Stimulated activated CD4-positive, alpha-beta T cell treated with anti-CD3 and anti-CD28 coated beads, TNF-alpha, amount 100 ng/mL, for 1 hour (primary cell): Measurements from ENCODE around the gene FLNA.
"Not testable (repeated sequence)": the region's sequence is repeated elsewhere in the genome, so short reads cannot be mapped to it uniquely, and the experiment has no call there.

Source experiments
- DNase-seq, 3 donors: peaks; one replicate each; pipeline ENCODE4 v3.0.0-alpha.2; 2020; ENCODE audit warnings: low read depth in 3 of 3, low spot score in 1 of 3

Gene FLNA

DNA sequence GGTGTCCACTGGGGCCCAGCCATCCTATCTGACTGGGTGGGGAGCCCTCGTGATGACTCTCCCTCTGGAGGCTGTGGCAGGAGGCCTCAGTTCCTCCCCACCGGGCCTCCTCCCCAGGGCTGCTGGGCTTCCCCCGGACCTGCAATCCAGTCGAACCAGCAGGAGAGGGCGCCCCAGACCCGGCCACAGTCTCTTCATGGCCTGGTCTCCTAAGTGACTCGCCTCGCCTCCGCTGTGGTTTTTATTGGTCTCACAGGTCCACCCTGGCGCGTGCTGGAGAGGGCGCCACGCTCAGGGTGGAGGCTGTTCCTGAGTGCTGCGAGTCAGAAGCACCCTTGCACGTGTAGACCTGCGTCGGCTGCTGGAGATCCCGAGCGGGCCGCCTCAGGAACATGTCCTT lies 30.8 kb downstream of the FLNA start:
- not testable (repeated sequence) for DNase-seq

DNA sequence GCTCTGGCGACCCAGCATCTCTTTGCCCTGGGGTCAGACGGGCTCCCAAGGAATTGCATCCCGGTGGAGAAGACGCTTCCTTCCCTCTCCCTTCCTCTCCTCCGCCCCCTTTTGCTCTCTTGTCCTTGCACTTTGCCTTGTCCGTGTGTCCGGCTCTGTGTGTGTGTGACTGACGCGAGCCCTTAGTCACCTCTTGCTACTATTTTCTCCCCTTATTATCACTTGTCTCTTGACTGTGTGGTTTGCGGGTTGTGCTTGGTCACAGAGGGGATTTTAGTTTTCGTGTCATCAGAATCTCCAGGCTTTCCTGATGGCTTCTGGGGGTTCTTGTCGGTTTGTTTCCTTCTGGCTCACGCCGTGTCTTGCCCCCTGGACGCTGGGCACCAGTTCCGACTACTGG lies 31.4 kb downstream of the FLNA start:
- not testable (repeated sequence) for DNase-seq

DNA sequence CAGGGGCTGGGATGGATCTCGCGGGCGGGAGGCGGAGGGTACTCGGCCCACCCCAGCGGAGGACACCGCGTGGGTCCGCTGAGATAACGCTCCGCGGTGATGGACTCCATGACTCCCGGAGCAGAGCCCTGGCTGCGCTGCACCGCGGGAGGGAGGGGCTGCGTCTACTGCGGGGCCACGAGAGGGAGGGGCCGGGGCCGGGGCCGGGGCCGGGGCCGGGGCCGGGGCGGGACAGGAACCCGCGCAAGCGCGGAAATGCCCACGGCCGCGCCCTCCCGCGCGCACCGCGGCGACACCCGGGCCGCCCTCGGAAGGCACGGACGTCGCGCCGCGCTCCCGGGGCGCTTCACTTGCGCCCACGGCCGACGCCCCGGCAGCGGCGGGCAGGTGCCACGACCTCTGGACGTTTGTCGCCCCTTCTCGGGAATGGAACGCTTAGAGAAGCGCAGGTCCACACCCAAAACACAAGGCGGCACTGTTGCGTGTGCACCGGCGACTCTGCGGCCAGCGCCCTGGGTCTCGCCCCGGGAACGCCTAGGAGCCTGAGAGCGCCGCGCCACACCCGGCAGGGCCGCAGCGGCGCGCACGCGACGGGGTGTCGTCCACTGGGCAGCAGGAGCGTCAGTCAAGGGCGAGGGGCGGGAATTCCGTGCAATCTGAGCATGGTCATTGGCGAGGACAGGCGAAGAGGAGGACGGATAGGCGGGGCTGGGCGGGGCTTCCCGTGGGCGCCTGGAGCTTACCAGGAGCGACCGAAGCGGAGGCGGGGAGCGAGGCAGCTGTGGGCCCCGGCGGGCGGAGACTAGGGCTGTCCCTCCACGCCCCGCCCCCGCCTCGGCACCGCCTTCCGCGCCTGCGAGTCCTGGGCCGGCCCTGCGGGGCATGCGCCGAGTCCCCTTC lies 32.8 kb downstream of the FLNA start:
- DNase-seq, result not testable (repeated sequence)

DNA sequence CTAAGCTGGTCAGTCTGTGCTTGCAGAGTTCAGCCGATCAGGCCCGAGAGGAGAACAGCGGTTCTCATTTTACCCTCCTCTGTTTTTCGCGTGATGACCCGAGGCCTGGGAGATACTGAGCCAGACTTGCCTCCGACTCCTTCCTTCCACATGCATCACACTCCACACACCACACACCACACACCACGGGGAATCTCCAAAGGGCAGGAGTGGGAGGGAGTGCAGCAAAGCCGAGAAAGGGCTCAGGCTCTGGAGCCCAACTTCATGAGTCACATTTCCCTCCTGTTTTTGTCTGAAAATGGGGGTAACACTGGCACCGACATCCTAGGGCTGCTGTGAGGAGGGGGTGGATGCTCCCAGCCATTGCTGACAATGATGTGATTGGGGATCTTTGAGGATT lies 39.9 kb downstream of the FLNA start:
- no peak for DNase-seq

DNA sequence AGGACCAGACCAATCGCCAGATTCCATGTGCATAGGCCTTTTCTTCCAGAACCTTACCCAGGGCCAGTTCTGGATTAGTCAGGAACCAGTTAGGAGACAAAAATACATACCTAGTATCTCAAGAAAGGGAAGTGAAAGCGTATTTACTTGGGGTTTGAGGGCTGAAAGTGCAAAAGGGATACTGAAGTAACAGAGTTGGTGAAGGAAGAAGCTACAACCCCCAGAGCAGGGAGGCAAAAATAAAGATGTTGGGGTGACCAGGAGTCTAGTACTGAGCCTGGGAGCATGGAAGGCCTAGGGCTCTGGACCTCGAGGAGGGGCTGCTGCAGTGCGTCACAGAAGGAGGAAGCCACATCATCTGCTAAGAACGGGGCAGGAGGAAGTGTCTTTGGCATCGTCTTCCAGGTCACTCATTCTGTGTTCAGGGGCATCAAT lies 40.6 kb downstream of the FLNA start:
- DNase-seq, result no peak

DNA sequence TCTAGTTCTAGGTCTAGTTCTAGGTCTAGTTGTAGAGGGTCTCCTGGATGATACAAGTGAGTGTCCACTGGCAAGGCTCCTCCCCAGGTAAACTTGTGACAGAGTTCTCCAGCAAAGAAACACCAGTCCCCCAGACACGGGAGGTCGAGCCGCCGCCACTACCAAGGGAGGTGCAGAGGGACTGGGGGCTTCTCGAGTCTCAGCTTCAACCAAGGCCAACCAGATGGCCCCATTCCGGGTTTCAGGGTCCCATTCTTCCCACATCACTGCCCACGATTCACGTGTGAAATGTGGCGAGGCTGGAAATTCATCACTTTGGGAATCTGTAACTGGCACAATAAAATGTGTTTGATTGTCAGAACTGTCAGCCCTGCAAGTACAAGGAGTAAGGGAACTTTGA lies 41.3 kb downstream of the FLNA start:
- no peak for DNase-seq

DNA sequence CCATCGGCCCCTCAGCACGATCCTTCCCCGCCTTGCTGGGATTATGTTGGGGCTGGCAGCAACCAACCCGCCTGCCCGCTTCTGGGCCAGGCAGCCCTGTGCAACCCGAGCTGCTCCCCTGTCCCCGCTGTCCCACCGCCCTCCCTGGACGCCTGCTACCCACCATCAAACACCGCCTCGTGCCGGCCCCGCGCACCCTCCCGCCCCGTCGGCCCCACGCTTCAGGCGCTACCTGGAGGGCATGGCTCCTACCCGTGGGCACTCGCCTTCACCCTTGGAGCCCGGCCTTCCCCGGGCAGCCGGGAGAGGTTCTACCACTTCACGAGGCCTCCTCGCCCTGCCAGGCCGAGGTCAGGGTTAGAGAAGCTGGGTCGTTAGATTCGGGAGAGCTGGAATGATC lies 41.9 kb downstream of the FLNA start:
- DNase-seq, result no peak

DNA sequence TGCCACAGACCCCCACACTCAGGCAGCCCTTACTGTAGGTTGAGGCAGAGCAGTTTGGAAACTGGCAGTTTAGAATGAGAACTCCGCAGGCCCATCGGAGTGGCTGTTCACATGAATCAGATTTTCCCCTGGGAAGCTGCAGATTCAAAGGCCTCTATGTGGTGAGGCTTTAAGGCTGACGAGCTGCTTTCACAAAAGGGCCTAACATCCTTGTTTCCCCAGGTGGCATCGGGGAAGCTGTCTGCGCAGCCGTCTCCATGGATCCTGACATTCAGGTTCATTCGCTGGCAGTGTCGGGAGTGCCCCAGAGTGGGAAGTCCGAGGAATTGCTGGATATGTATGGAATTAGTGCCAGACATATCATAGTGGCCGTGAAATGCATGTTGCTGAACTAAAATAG lies 45.1 kb downstream of the FLNA start:
- DNase-seq, result no peak

DNA sequence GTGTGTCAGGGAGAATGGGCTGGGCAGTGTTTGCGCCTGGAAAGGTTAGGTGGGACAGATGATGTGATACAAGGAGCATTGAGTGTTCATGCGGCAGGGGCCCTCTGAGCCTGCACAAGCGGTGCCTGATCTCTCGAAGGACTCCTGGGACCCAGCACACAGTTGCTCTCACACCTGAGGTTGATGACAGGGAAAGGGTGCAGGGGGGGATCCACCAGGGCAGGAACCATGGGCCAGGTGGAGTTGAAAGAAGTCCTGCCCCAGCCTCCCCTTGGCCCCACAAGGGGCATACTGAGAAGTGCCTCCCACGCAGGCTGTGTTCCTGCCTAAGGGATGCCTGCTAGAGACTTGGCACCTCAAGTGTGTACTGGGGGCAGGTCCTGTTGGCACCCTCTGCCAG lies 45.8 kb downstream of the FLNA start:
- no peak for DNase-seq

DNA sequence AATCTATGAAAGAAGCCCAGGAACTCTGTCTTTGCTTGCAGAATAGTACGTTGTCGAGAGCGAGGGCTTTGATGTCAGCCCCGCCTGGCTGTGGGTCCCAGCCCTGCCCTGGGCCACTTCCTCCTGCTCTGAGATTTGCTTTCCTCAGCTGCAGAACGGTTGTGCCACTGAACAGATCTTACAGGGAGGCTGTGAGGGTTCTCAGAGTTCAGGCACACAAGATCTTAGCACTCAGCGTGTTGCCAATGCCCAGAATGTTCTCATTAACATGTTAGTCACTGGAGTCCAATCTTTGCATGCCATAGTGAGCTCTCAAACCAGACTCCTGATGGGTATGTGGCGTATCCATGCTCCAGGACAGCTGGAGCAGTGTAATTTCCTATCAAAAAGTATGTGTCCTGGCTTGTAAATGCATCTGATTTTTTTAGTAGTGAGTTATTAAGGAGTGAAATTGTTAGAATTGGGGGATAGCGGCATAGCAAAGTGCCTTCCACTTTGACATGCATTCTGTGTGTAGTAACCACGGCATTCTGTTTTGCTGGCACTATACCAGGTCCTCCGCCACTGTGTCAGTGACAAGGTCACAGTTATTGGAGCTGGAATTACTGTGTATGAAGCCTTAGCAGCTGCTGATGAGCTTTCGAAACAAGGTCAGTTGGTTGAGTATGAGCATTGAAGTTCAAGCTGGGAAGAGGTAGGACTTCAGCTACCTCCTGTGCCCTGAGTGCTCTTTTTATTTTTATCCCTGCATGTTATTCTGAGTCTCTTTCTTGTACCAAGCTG lies 47.2 kb downstream of the FLNA start:
- DNase-seq, result no peak

DNA sequence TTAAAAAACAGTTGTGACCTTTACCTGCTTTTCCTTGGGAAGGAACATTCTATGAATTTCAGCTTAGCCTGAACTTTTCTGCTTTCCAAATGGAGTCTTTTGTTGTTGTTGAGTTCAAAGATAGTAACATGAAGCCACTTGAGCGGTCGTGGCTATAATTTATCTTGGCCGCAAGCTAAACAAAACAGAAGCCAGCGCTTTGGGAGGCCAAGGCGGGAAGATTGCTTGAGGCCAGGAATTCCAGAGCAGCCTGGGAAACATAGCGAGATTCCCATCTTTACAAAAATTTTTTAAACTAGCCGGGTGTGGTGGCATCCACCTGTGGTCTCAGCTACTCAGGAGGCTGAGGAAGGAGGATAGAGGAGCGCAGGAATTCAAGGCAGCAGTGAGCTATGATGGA lies 48.9 kb downstream of the FLNA start:
- no peak for DNase-seq

DNA sequence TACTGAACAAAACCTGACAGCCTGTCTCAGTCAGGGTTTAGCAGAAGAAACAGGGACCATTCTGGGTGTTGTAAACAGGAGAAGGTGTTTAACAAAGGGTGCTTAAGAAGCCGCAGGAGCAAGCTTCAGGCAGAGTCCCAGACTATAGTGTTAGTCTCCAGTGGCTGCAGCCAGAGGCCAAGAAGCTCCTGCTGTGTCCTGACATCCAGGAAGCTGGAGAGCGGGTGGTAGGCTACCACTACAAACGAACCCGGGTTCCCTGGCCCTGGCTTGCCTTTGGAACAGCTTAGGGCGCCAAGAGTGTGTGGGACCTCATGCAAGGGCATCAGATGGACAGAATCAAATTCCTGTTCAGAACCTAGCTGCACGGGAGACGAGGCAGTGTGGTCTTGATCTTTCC lies 50.9 kb downstream of the FLNA start:
- no peak for DNase-seq

DNA sequence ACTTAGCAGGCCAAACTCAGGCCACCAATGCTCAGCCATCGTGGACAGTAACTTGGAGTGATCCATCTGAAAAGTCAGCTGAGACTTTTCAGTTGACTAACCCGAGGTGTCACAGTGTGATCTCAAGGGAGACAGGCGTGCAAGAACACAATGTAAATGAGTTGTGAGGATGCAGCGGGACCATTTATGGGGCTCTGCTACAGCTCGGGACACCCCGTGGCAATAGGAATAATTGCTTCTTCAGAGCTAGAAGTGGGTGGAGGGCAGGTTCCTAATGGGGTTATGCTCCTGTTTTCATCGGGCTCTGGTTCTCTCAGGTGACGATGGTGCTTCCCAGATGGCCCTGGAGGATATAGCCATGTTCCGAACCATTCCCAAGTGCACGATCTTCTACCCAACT lies 51.5 kb downstream of the FLNA start:
- no peak for DNase-seq

DNA sequence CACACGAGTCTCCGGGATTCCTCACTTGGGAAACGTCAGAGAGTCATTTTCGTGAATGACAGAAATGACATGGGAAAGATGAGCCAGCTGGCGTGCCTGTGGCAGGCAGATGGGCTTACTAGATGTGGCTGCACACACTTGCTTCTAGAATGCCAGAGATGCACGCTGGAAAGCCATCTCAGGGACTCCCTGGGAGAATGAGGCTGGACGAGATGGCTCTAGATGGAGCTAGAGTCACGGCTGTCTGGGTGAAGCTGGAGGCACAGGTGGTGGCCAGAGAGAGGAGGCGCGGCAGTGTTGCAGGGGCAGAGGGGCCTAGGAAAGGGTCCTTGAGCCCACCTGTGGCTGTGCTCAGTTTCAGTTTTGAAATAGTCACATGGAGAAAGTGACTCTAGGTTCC lies 52.8 kb downstream of the FLNA start:
- no peak for DNase-seq

DNA sequence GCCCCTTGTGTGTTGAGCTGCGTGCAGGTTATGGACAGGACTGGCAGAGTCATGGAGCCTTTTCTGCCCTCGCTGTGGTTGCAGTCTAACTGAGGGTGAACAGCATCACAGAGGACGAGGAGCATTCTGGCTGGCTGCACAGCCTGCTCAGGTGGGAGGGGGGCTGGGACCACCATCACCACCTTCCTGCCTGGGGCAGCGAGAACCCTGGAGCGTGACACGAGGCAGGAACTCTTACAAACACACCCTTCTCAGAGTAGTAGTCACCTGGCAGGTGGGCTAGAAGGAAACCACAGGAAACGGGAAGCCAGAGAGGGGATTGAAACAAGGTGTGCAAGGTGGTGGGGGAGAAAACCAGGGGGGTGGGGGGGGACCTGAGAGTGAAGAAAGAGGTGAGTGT lies 53.3 kb downstream of the FLNA start:
- no peak for DNase-seq

DNA sequence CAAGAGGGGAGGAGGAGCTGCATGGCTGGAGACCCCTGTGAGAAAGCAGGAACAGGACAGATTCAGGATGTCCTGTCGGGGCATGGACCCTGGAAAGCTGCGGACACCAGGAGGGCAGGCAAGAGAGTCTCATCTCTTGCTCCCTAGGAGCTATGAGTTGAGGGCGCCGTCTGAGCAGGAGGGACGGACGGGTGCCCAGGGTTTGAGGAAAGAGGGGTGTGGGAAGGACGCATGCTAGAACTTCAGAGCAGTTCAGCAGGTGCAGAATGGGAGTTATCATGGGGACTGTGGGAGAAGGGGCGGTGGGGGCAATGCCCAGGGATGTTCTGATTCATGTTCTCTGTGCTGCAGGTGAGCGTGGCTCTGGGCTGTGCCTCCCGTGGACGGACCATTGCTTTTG lies 54.0 kb downstream of the FLNA start:
- no peak for DNase-seq

DNA sequence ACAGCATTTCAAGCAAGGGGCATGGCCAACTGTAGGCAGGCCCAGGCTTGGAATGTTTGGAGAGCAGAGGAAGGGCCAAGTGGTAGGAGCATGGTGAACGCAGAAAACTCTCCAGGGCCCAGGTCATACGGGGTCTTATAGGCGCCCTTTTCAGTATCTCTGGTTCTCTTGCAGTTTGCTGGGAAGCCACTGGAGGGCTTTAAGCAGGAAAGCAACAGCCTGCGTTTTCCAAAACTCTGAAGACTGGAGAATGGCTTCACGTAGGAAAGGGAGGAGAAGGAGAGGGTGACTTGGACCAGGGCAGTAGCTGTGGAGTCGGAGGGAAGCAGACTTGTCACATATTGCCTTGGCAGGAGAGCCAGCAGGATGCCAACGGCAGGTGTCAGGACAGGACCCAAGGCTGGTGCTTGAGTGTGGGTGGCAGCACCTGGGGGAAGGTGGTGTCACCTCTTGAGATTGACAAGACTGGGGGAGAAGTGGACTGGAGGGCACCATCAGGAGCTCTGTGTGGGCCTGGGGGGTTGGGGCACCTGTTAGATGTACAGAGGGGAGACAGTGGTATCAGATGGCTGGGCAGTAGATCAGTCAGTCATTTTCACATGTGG lies 56.9 kb downstream of the FLNA start:
- no peak for DNase-seq

DNA sequence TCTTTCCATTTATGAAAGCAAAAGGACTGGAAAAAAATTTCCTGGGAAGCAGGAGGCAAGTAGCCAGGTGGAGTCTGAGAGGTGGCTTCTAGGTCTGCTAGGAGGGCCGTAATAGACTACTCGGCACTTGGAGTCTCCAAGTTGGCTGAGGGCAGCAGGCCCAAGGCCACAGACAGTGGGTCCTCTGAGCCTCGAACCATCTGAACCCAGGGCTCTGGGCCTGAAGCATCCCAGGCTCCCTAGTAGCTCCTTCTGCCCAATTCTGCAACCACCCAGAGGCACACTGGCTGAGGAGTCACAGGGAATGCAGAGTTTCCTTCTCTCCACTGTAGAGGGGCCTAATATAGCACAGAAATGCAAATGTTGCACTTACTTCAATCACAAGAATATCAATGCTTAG lies 59.0 kb downstream of the FLNA start:
- DNase-seq, result no peak

DNA sequence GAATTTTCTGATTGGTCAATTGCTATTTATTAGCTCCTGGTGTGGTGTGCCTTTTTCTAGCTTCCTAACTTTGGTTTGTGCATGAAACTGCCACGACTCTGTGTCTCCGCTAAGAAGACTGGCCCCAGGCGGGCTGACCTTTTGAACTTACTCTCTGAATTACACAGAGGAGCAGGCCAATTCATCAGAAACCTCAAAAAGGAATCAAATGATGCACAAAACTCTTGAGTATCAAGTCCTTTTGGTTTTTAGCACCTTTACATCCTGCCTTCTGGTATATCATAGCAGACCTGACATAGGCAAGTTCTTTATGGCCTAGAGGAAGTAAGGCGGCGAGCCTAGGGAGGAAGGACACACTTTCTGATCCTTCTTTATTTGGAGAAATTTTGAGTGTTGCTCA lies 61.3 kb downstream of the FLNA start:
- DNase-seq, result no peak

DNA sequence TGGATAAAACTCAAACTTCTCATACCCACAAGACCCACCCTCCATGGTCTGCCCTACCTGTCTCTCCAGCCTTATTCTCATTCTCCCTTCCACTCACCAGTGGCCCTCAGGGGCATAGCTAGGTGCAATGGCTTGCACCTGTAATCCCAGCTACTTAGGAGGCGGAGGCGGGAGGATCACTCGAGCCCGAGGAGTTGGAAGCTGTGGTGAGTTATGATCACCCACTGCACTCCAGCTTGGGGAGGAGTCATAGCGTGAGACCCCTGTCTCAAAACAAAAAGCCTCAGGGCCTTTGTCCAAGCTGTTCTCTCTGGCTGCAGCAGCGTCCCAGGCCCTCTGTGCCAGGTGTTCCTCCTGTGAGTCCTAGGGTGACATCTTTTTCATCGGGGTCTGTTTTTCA lies 62.3 kb downstream of the FLNA start:
- no peak for DNase-seq

DNA sequence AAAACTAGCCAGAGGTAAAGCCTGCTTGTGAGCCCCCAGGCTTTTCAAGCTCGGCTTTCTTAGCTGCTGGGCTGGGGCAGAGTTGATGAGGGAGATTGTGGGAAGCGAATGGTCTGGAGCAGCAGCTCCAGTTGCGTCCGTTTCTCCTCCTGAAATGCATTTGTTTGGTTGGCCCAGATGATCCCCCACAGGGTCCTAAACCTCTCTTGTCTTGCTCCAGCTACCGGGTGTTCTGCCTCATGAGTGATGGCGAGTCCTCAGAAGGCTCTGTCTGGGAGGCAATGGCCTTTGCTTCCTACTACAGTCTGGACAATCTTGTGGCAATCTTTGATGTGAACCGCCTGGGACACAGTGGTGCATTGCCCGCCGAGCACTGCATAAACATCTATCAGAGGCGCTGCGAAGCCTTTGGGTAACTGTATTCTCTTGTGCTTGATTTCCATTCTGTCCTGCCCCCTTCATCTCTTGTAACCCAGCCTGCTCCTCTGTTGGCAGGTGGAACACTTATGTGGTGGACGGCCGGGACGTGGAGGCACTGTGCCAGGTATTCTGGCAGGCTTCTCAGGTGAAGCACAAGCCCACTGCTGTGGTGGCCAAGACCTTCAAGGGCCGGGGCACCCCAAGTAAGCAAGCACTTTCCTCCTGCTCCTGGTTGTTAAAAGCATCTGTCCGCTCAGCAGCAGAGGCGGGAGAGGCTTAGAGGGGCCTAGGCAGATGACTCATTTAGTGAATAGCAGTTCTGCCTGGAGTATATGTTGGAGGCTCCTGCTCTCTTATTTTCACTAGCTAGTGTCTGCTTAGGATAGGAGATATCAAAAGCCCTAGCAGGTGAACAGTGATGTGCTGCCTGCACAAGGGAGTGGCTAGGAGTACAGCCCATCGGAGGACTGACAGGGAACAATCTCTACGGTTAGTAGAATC lies 63.6 kb downstream of the FLNA start:
- DNase-seq, result no peak
